Mesothelial cell of epicardium (in vitro differentiated cells): ENCODE data around the gene CCDC179. TPM values are rescaled to one million over a fixed set of nuclear protein-coding genes. Genes with fewer than 3 reads are reported as not detected.

Source experiments
- DNase-seq, 2 experiments: peaks; one replicate each; pipeline ENCODE4 v3.0.0; 2021; ENCODE audit warnings: low spot score in 2 of 2; ENCODE audit not compliant: unreplicated experiment in 2 of 2
- H3K27ac Mint-ChIP-seq: 2 replicates; pipeline ENCODE4 v1.8.0; 2021; ENCODE audit warnings: mixed read lengths
- H3K27me3 Mint-ChIP-seq: 2 replicates; pipeline ENCODE4 v1.8.0; 2021; ENCODE audit warnings: low read depth, mixed read lengths
- H3K36me3 Mint-ChIP-seq: 2 replicates; pipeline ENCODE4 v1.8.0; 2021; ENCODE audit warnings: mixed read lengths
- H3K4me1 Mint-ChIP-seq: 2 replicates; pipeline ENCODE4 v1.8.0; 2021; ENCODE audit warnings: mixed read lengths
- H3K4me3 Mint-ChIP-seq: 2 replicates; pipeline ENCODE4 v1.8.0; 2021; ENCODE audit warnings: mild to moderate bottlenecking, moderate library complexity, mixed read lengths
- H3K9me3 Mint-ChIP-seq: 2 replicates; pipeline ENCODE4 v1.8.0; 2021; ENCODE audit warnings: mixed read lengths
- total RNA-seq: library from RNA; stranded (reverse); gene quantifications from 3 replicates; pipeline ENCODE4 v1.2.1, GENCODE V29; 2021
- TF ChIP-seq, protein P1 (sequence below): fragments of 200-600 bp; sonication (generic); IDR thresholded peaks from one replicate; pipeline ENCODE4 v1.5.0; 2021; ENCODE audit warnings: antibody characterized with exemption; ENCODE audit not compliant: unreplicated experiment

Gene CCDC179
- total RNA-seq, 1 donor from 2014 or later: not detected

DNA sequence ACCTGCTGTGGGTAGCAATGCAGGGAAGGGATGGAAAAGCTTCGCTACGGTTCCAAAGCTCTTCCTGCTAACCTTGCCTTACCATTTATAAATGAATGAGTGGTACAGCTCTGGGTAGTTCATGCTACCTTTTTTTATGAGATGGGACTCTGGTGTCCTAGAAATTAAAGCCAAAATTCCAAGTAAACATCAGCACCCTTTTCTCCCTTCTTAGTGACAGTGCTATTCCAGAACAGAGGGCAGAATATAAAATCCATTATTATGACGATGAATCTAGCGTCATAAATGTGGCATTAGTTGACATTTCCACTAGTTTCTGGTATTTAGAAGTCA is 30.2 kb downstream of the CCDC179 start:
- Mint-ChIP-seq H3K27me3 (no peaks in the 10 kb centered on the region), H3K27ac (no peak overlapping the region), H3K4me3 (peak overlapping the region; percentile 85), H3K4me1 (peaks cover 6% of the 10 kb centered on the region), H3K9me3 (no peaks in the 10 kb centered on the region), H3K36me3 (no peaks in the 10 kb centered on the region)
- TF ChIP-seq, protein P1, sequence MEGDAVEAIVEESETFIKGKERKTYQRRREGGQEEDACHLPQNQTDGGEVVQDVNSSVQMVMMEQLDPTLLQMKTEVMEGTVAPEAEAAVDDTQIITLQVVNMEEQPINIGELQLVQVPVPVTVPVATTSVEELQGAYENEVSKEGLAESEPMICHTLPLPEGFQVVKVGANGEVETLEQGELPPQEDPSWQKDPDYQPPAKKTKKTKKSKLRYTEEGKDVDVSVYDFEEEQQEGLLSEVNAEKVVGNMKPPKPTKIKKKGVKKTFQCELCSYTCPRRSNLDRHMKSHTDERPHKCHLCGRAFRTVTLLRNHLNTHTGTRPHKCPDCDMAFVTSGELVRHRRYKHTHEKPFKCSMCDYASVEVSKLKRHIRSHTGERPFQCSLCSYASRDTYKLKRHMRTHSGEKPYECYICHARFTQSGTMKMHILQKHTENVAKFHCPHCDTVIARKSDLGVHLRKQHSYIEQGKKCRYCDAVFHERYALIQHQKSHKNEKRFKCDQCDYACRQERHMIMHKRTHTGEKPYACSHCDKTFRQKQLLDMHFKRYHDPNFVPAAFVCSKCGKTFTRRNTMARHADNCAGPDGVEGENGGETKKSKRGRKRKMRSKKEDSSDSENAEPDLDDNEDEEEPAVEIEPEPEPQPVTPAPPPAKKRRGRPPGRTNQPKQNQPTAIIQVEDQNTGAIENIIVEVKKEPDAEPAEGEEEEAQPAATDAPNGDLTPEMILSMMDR: peak; percentile 5
- DNase-seq: no peak

DNA sequence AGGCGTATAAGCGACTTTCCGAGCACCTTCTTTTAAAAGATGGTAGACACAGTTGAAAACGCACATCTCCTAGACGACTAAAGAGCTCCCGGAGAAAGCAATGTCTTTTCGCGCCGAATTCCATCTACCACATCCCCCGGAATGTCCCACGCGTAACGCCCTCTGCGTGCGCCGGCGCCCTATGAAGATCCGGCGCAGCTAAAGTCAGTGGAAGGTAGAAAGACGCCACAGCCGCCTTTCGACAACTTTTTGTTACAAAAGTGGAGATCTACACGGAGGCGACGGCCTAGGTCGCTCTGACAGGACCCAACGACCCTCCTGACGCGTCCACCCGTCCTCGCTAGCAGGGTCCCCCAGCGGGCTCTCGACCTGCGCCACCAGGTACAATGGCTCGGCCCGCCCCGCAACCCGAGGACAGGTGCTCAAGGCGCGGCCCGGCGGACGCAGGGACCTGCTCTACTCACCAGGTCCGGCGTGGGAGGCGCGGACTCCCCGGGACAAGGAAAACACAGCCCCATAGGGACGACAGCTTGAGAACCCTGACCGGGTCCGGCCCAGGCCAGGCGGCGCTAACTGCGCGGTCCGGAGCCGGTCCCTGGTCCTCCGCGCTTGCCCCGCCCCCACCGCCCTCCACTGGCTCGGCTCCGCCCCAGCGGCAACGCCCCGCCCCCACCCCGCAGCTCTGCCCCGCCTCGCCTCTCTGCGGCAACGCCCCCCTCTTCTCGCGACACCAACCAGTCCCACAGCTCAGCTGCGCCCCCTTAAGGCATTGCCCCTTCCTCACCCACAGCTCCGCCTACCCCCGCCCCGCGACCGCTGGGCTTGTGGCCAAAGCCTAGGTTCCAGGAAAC is 30.8 kb downstream of the CCDC179 start, which contains the start of gene SVIP:
SVIP (minus strand) TSS at position 571 of the 851 bp plus-strand sequence; CDS start at position 518, 53 bp downstream.
- Mint-ChIP-seq H3K27me3 (no peaks in the 10 kb centered on the region), H3K27ac (peak within 1 kb of the TSS; percentile 86), H3K4me3 (peak within 1 kb of the TSS; percentile 85), H3K9me3 (no peaks in the 10 kb centered on the region), H3K36me3 (peaks cover 5% of the 10 kb centered on the region), H3K4me1 (peaks cover 6% of the 10 kb centered on the region)
- DNase-seq: peak; percentile 85 to 92
- TF ChIP-seq, protein P1: peak; percentile 40

DNA sequence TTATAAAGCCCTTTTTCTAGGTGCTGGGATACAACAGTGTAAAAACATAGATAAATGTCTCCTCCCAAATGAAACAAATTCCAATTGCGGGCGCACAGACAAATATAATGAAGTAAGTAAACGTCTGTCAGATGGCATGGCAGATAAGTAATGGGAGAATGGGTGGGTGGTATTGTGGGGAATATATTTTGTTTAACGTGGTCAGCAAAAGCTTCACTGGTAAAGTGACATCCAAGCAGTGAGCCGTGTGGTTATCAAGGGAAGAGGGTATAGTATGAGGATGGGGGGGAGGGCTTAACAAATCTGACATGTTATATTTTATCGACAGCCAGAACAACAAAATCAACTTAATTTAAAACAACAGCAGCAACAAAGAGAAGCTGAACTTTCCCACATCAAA is 31.9 kb downstream of the CCDC179 start:
- Mint-ChIP-seq H3K4me3 (peak overlapping the region; percentile 85), H3K4me1 (peaks cover 6% of the 10 kb centered on the region), H3K27me3 (no peaks in the 10 kb centered on the region), H3K9me3 (no peaks in the 10 kb centered on the region), H3K36me3 (peaks cover 5% of the 10 kb centered on the region), H3K27ac (no peak overlapping the region)
- TF ChIP-seq, protein P1: no peak
- DNase-seq: no peak

DNA sequence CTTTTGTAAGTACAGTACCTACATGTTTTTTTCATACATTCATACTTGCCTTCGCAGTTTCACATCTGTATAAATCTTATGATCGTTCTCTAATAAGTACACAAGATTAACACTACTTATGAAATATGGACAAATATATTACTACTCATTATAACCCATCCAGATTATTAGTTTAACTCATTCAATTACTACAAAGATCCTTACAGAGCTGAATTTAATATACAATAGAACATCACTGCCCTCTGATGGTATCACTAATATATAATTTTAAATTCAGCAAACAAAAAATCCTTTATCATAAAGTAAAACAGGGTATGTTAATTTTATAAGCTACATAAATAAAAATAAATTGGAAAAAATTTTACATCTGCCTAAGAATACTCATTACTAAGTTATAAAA is 38.1 kb downstream of the CCDC179 start:
- Mint-ChIP-seq H3K4me1 (no peaks in the 10 kb centered on the region), H3K9me3 (peaks cover 5% of the 10 kb centered on the region), H3K4me3 (no peak overlapping the region), H3K36me3 (peaks cover 19% of the 10 kb centered on the region), H3K27me3 (no peaks in the 10 kb centered on the region), H3K27ac (no peak overlapping the region)
- DNase-seq: no peak
- TF ChIP-seq, protein P1: no peak

DNA sequence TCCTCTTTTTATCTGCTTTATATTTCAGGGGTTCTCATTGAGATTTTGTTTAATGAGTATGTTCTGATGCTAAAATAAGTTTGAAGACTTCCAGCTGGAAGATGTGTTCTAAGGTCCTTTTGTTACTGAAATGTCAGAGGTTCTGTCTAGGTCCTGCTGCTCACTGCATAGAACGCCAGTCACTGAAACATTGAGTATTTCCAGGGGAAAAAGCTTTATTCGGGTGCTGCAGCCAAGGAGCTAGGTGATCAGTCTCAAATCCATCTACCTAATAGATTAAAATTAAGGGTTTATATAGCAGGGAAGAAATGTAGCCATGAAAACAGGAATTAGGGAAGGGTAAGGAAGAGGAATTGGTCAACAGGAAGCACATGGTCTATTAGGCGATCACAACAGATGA is 50.4 kb downstream of the CCDC179 start:
- H3K4me1 Mint-ChIP-seq: no peaks in the 10 kb centered on the region
- TF ChIP-seq, protein P1: no peak
- peaks cover 19% of the 10 kb centered on the region for H3K36me3 Mint-ChIP-seq
- no peaks in the 10 kb centered on the region for H3K27me3 Mint-ChIP-seq
- no peak for DNase-seq
- H3K9me3 Mint-ChIP-seq: peaks cover 25% of the 10 kb centered on the region
- no peak overlapping the region for H3K27ac Mint-ChIP-seq
- H3K4me3 Mint-ChIP-seq: no peak overlapping the region
